Psoas muscle (tissue), 8 donors: ENCODE data around the gene SMIM13. TPM values are rescaled to one million over a fixed set of nuclear protein-coding genes. Genes with fewer than 3 reads are reported as not detected.

Experiments
- ATAC-seq, 4 donors: fragments of 200-7000 bp; cut with Tn5 transposase; one replicate each; pipeline ENCODE4 v1.9.1; 2020; ENCODE audit warnings: moderate library complexity in 3 of 4, mild to moderate bottlenecking in 2 of 4
- DNase-seq, 2 donors: peaks; one replicate each; pipeline ENCODE4 v3.0.0-alpha.2; 2020
- H3K27ac ChIP-seq: fragments of 200-600 bp; one replicate; pipeline ENCODE4 v1.8.0; 2022
- H3K27me3 ChIP-seq, 3 donors: fragments of 200-600 bp in 1 of 3; one replicate each; pipeline versions ENCODE4 v1.6.1 to v1.8.0; 2013 to 2022; ENCODE audit warnings: low read length in 2 of 3, mild to moderate bottlenecking in 2 of 3, moderate library complexity in 1 of 3; ENCODE audit not compliant: insufficient read depth in 3 of 3
- H3K36me3 ChIP-seq, 2 donors: fragments of 200-600 bp in 1 of 2; one replicate each; pipeline versions ENCODE4 v1.6.1 to v1.8.0; 2013 to 2022; ENCODE audit warnings: low read depth in 1 of 2, mild to moderate bottlenecking in 1 of 2, moderate library complexity in 1 of 2; ENCODE audit not compliant: insufficient read depth in 1 of 2
- H3K4me1 ChIP-seq: fragments of 200-600 bp; one replicate; pipeline ENCODE4 v1.8.0; 2022
- H3K4me3 ChIP-seq: fragments of 200-600 bp; one replicate; pipeline ENCODE4 v1.8.0; 2022; ENCODE audit warnings: mild to moderate bottlenecking
- H3K9me3 ChIP-seq: fragments of 200-600 bp; one replicate; pipeline ENCODE4 v1.8.0; 2022
- WGBS, 3 donors: extraction: QIAGEN DNeasy Blood & Tissue Kit; methylation state at CpG; one replicate each; pipeline versions ENCODE4 v1.1.6 to v1.1.7; 2013; 5-methylcytosine and 5-hydroxymethylcytosine counted together
- intact Hi-C, 2 donors: fragments of 100-400 bp; cut with DNase I; formaldehyde crosslinking; loops; one replicate each; pipeline versions ENCODE4 v1.11.0 to v1.14.2; 2022
- long read RNA-seq, 2 donors: library from polyadenylated mRNA; unstranded; transcript quantifications; one replicate each; pipeline ENCODE4 v2.0.0, GENCODE V29; 2021
- polyA plus RNA-seq, 3 donors: library from polyadenylated mRNA; stranded (reverse); fragments of 200-250 nt; gene quantifications; one replicate each; pipeline ENCODE4 v1.2.3, GENCODE V29; 2013
- total RNA-seq, 4 donors: library from RNA; stranded (reverse); fragmentation: NEBNext Ultra II Directional in 2 of 4; extraction: Animal tissue kit (Norgen Biotek cat#: 25700) in 2 of 4; gene quantifications; one replicate each; pipeline versions ENCODE4 v1.2.1 to v1.2.4, GENCODE V29; 2021 to 2023
- TF ChIP-seq, protein P1 (sequence below): fragments of 200-600 bp; IDR thresholded peaks from one replicate; pipeline ENCODE4 v1.8.0; 2022; ENCODE audit warnings: antibody characterized with exemption
- donor health status: healthy with polysubstance abuse.
- donor health status: DM: no; HTN: no; CAD: no; lungs with moderate emphysema.
- donor health status: Bipolar disorder and iron deficiency.
- donor health status: healthy.
- donor health status: DM: yes; HTN: yes; CAD: no.
- donor health status: DM: no; HTN: no; CAD: no.
- donor health status: DM: no; HTN: no; CAD: no.
- donor health status: DM: yes; HTN: yes; CAD: no.

SMIM13 gene
- total RNA-seq (10 to 100 TPM in 3 of 4 donors, 1 to 10 TPM in 1; 10.0 to 16.6 (median 11.8) TPM), polyA plus RNA-seq (10 to 100 TPM in 1 of 3 donors, 1 to 10 TPM in 2; 5.6 to 19.1 (median 7.6) TPM)
- long read RNA-seq, donor 1, full-length matches to known transcripts: 2 of 3 reads
- long read RNA-seq, donor 1, partial matches to known transcripts: 0 of 3 reads
- long read RNA-seq, donor 1, other reads (novel, unspliced or antisense): 1 of 3 reads
- long read RNA-seq, donor 2, full-length matches to known transcripts: 6 of 6 reads
- long read RNA-seq, donor 2, partial matches to known transcripts: 0 of 6 reads
- long read RNA-seq, donor 2, other reads (novel, unspliced or antisense): 0 of 6 reads

DNA sequence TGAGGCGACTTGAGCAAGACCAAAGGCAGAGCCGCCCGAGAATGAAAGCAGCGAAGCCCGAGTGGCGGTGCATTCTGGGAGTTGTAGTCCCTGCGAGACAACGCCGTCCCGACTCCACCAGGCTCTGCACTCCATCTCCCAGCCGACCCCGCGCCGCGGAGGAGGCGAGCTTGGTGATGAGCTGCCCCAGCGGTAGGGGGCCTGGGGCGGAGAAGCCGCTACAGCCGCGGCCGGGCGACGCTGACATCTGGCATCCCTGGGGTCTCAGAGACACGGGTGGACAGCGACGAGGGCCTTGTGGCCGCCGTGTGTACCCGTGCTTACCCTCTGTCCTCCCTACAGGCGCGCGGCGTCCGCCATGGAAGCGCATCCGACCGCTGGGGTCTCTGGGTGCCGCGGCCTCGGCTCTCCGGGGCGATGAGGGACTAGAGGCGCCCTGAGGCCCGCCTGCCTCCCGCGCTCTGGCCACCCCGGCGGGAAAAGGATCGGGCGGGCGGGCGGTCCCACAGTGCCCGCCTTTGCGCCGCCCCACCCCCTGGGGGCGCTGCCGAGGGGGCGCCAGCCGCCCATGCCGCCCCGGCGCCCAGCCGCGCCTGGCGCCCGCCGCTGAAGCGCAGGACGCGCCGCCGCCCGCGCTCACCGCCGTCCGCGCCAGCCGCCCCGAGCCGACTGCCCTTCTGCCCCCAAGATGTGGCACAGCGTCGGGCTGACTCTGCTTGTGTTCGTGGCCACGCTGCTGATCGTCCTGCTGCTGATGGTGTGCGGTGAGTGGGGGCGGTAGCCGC, at the start of gene SMIM13:
TSS of gene SMIM13 (plus strand) at position 209 of the 785 bp plus-strand sequence. CDS start at position 689, 480 bp downstream.
- intact Hi-C loops: no loop called here
- Histone ChIP-seq H3K36me3 (peaks cover 0 to 5% of the 10 kb centered on the region in 2 donors), H3K4me3 (peak within 1 kb of the TSS; percentile 88), H3K27ac (peak within 1 kb of the TSS; percentile 92), H3K9me3 (no peaks in the 10 kb centered on the region), H3K27me3 (no peaks in the 10 kb centered on the region), H3K4me1 (peaks cover 18% of the 10 kb centered on the region)
- DNase-seq (peak; percentile 98 to 99), ATAC-seq (peak; percentile 99)
- 0 to 1% (median 0%) methylated on average over 56 to 90 of the region's 90 CpGs for WGBS, 3 donors
- TF ChIP-seq, protein P1, sequence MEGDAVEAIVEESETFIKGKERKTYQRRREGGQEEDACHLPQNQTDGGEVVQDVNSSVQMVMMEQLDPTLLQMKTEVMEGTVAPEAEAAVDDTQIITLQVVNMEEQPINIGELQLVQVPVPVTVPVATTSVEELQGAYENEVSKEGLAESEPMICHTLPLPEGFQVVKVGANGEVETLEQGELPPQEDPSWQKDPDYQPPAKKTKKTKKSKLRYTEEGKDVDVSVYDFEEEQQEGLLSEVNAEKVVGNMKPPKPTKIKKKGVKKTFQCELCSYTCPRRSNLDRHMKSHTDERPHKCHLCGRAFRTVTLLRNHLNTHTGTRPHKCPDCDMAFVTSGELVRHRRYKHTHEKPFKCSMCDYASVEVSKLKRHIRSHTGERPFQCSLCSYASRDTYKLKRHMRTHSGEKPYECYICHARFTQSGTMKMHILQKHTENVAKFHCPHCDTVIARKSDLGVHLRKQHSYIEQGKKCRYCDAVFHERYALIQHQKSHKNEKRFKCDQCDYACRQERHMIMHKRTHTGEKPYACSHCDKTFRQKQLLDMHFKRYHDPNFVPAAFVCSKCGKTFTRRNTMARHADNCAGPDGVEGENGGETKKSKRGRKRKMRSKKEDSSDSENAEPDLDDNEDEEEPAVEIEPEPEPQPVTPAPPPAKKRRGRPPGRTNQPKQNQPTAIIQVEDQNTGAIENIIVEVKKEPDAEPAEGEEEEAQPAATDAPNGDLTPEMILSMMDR: peak; percentile 76

DNA sequence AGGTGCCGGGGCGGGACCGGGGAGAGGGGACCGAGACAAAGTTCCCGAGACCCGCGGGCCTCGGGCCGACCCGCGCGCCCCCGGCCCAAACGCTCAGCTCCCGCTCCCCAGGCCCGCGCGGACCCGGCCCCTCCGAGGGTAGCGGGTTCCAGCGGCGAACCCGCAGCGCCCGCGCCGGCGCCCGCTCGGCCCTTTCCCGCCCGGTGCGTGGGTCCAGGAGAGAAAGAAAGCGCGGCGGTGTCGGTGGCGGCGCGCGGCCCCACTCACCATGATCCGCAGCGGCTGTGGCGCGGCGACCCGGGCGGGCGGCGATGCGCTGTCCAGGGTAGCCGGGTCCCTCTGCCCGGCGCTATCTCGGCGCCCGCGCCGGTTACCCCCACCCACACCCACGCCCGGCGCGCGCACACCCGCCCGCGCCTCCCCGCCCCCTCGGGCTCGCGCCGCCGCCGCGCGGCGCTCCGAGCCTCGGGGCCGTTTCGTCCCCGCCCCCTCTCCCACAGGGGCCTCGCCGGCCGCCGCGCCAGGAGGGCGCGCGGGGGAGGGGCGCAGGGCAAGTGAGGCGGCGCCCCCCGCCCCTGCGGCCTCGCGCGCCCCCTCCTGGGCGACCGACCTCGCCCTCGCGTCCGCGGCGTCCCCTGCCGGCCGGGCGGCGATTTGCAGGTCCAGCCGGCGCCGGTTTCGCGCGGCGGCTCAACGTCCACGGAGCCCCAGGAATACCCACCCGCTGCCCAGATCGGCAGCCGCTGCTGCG, 49.5 kb upstream of the SMIM13 start, which contains the start of gene ELOVL2:
TSS of gene ELOVL2 (minus strand) at position 345 of the 751 bp plus-strand sequence. CDS start at position 270, 75 bp downstream.
- no peaks in the 10 kb centered on the region for H3K9me3 ChIP-seq
- 1 to 3% (median 2%) methylated on average over 29 to 123 of the region's 124 CpGs for WGBS, 3 donors
- peak in 2 of 4 donors; percentile 41 to 47 for ATAC-seq

DNA sequence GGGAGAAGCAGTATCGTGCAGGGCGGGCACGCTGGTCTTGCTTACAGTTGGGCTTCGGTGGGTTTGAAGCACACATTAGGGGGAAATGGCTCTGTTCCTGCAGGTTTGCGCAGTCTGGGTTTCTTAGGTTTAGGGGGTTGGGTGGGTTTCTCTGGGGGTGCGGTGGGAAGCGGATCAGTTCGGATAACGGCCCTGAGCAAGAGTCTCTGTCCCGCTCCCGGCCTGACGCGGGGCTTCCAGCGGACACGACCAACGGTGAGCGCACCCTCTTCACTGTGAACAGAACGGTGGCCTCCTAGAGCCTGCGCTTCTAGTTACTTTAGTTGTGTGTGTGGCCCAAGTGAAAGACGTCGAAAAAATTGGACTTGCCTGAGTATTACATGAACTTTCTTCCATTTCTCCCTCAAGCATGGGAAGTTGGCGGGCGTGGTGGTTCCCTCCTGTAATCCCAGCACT, 48.9 kb upstream of the SMIM13 start:
- Histone ChIP-seq H3K36me3 (no peaks in the 10 kb centered on the region), H3K27me3 (peaks cover 13 to 80% (median 15%) of the 10 kb centered on the region in 3 donors), H3K4me1 (no peaks in the 10 kb centered on the region), H3K9me3 (no peaks in the 10 kb centered on the region), H3K27ac (no peak overlapping the region), H3K4me3 (peak overlapping the region; percentile 56)
- TF ChIP-seq, protein P1: no peak
- WGBS, 3 donors: 28 to 32% (median 30%) methylated on average over 22 to 23 of the region's 23 CpGs
- intact Hi-C loops: loop anchor here in 1 of 2 donors (5.0 kb wide), 1 partner anchor 92 kb away; no protein-coding TSS in a partner anchor
- ATAC-seq: no peak
- DNase-seq: no peak

More for the DNA sequence above, 49.5 kb upstream of the SMIM13 start, which contains the start of gene ELOVL2:
- Histone ChIP-seq H3K27me3 (peaks cover 13 to 78% (median 15%) of the 10 kb centered on the region in 3 donors), H3K4me3 (peak within 1 kb of the TSS; percentile 64), H3K4me1 (no peaks in the 10 kb centered on the region), H3K36me3 (no peaks in the 10 kb centered on the region), H3K27ac (no peak within 1 kb of the TSS)
- TF ChIP-seq, protein P1: peak; percentile 41
- intact Hi-C loops: no loop called here
- peak; percentile 19 to 57 for DNase-seq

DNA sequence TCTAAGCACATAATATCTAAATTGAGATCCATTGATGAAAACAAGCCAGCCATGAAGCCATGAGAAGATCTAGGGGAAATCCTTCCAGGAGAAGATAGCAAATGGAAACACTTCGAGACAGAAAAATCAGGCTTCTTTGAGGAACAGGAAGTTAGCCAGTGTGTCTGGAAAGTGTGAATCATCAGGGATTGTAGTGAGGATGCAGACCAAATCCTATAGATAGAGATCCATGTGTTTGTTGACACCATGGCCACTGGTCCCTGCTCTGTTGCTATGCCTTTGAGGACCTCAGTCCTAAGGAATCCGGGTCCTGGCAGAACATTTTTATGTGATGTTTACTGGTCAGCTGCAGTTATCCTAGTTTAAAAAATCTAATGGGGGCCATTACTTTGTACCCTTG, 42.9 kb upstream of the SMIM13 start:
- TF ChIP-seq, protein P1: no peak
- peaks cover 0 to 35% (median 15%) of the 10 kb centered on the region in 3 donors for H3K27me3 ChIP-seq
- WGBS, 3 donors: 46 to 66% (median 61%) methylated on average over 2 of the region's 2 CpGs
- no peaks in the 10 kb centered on the region for H3K4me1 ChIP-seq
- H3K36me3 ChIP-seq: no peaks in the 10 kb centered on the region
- intact Hi-C loops: no loop called here
- no peak for ATAC-seq
- no peak overlapping the region for H3K4me3 ChIP-seq
- DNase-seq: no peak
- no peaks in the 10 kb centered on the region for H3K9me3 ChIP-seq
- H3K27ac ChIP-seq: no peak overlapping the region
